WERI-Rb-1 (cell line): ENCODE data around the gene MCU.
"Not testable (repeated sequence)": the region's sequence is repeated elsewhere in the genome, so short reads cannot be mapped to it uniquely, and the experiment has no call there.

ENCODE experiments used
- DNase-seq: peaks from one replicate; pipeline ENCODE4 v3.0.0-alpha.2; 2020
- H3K27ac ChIP-seq: fragments of 250-450 bp; sonication (Bioruptor Pico); 2 replicates; pipeline ENCODE4 v1.5.1; 2020; ENCODE audit warnings: mild to moderate bottlenecking, moderate library complexity
- H3K27me3 ChIP-seq: fragments of 250-450 bp; sonication (Bioruptor Pico); 2 replicates; pipeline ENCODE4 v1.5.1; 2021; ENCODE audit warnings: mild to moderate bottlenecking, low read depth, moderate library complexity; ENCODE audit not compliant: insufficient read depth, severe bottlenecking
- H3K36me3 ChIP-seq: fragments of 250-450 bp; sonication (Bioruptor Pico); 2 replicates; pipeline ENCODE4 v1.5.1; 2020; ENCODE audit warnings: mild to moderate bottlenecking, moderate library complexity
- H3K4me3 ChIP-seq: 2 replicates; pipeline ENCODE4 v1.5.1; 2011; ENCODE audit warnings: low read depth, mild to moderate bottlenecking, control low read depth, low read length
- H3K9me3 ChIP-seq: fragments of 250-450 bp; sonication (Bioruptor Pico); 2 replicates; pipeline ENCODE4 v1.5.1; 2021; ENCODE audit warnings: mild to moderate bottlenecking, moderate library complexity; ENCODE audit not compliant: severe bottlenecking
- CTCF ChIP-seq: IDR thresholded peaks from 2 replicates; pipeline ENCODE4 v1.5.1; 2011; ENCODE audit warnings: low read depth, mild to moderate bottlenecking, control low read depth, inconsistent platforms, low read length

Gene MCU

GRCh38 chr10:72661431-72661830 lies 30.5 kb upstream of the MCU start:
- H3K36me3 ChIP-seq, result no peaks in the 10 kb centered on the region
- H3K27ac ChIP-seq, result no peak overlapping the region
- H3K9me3 ChIP-seq, result no peaks in the 10 kb centered on the region
- TF ChIP-seq CTCF, result no peak
- no peak for DNase-seq
- no peaks in the 10 kb centered on the region for H3K27me3 ChIP-seq
- no peak overlapping the region for H3K4me3 ChIP-seq

- TF ChIP-seq CTCF, result no peak
- H3K27ac ChIP-seq, result no peak overlapping the region
- no peaks in the 10 kb centered on the region for H3K27me3 ChIP-seq
- no peak overlapping the region for H3K4me3 ChIP-seq
- no peak for DNase-seq
- no peaks in the 10 kb centered on the region for H3K36me3 ChIP-seq
- H3K9me3 ChIP-seq, result no peaks in the 10 kb centered on the region
Measured at GRCh38 chr10:72663971-72664370, 28.0 kb upstream of the MCU start.

- Histone ChIP-seq H3K36me3 (no peaks in the 10 kb centered on the region), H3K27ac (no peak overlapping the region), H3K9me3 (no peaks in the 10 kb centered on the region), H3K4me3 (no peak overlapping the region), H3K27me3 (no peaks in the 10 kb centered on the region)
- TF ChIP-seq CTCF, result no peak
- no peak for DNase-seq
Measured at GRCh38 chr10:72665925-72666324, 26.0 kb upstream of the MCU start.

- H3K27ac ChIP-seq, result no peak overlapping the region
- H3K4me3 ChIP-seq, result no peak overlapping the region
- no peaks in the 10 kb centered on the region for H3K9me3 ChIP-seq
- no peaks in the 10 kb centered on the region for H3K27me3 ChIP-seq
- no peaks in the 10 kb centered on the region for H3K36me3 ChIP-seq
- TF ChIP-seq CTCF, result no peak
- no peak for DNase-seq
Measured at GRCh38 chr10:72667207-72667864, 24.6 kb upstream of the MCU start.

GRCh38 chr10:72673280-72673679 lies 18.7 kb upstream of the MCU start:
- Histone ChIP-seq H3K9me3 (peaks cover 3% of the 10 kb centered on the region), H3K27ac (no peak overlapping the region), H3K4me3 (no peak overlapping the region), H3K36me3 (no peaks in the 10 kb centered on the region), H3K27me3 (no peaks in the 10 kb centered on the region)
- DNase-seq, result no peak
- TF ChIP-seq CTCF, result no peak

- not testable (repeated sequence) for H3K9me3 ChIP-seq, DNase-seq, H3K36me3 ChIP-seq, H3K27ac ChIP-seq, H3K4me3 ChIP-seq, H3K27me3 ChIP-seq
Measured at GRCh38 chr10:72674174-72674573, 17.8 kb upstream of the MCU start.
